Neutrophil (primary cell): ENCODE data around the gene AOPEP.

Source experiments
- H3K27ac ChIP-seq: fragments of 200-600 bp; sonication (generic); 2 replicates; pipeline ENCODE4 v1.5.1; 2016; ENCODE audit warnings: mild to moderate bottlenecking, moderate library complexity
- H3K27me3 ChIP-seq: fragments of 200-600 bp; sonication (generic); 2 replicates; pipeline ENCODE4 v1.6.0; 2016; ENCODE audit warnings: mild to moderate bottlenecking
- H3K36me3 ChIP-seq: fragments of 200-600 bp; sonication (generic); 2 replicates; pipeline ENCODE4 v1.5.1; 2017
- H3K4me1 ChIP-seq, 2 experiments: fragments of 200-600 bp in 1 of 2; sonication (generic) in 1 of 2; 1 replicate in 1 of 2; 2 replicates in 1 of 2; pipeline versions ENCODE4 v1.5.1 to v1.6.1; 2013 to 2016; ENCODE audit warnings: low read depth in 1 of 2, low read length in 1 of 2, mild to moderate bottlenecking in 1 of 2, moderate library complexity in 1 of 2; ENCODE audit not compliant: control insufficient read depth in 1 of 2, insufficient read depth in 1 of 2
- H3K4me3 ChIP-seq, 2 experiments: fragments of 200-600 bp in 1 of 2; sonication (generic) in 1 of 2; 1 replicate in 1 of 2; 2 replicates in 1 of 2; pipeline ENCODE4 v1.5.1; 2013 to 2016; ENCODE audit warnings: low read depth in 1 of 2, low read length in 1 of 2, mild to moderate bottlenecking in 1 of 2, moderate library complexity in 1 of 2
- H3K9me3 ChIP-seq: fragments of 200-600 bp; sonication (generic); 2 replicates; pipeline ENCODE4 v1.5.1; 2016
- CTCF ChIP-seq: fragments of 200-600 bp; sonication (generic); IDR thresholded peaks from 2 replicates; pipeline ENCODE4 v1.5.1; 2016; ENCODE audit warnings: antibody characterized with exemption

Gene AOPEP

GRCh38 chr9:94908583-94909249 is 182.2 kb downstream of the AOPEP start:
- H3K36me3 ChIP-seq, result no peaks in the 10 kb centered on the region
- peaks cover 0 to 3% of the 10 kb centered on the region in 2 experiments for H3K4me1 ChIP-seq
- no peak for TF ChIP-seq CTCF
- H3K9me3 ChIP-seq, result no peaks in the 10 kb centered on the region
- H3K27ac ChIP-seq, result no peak overlapping the region
- no peak overlapping the region for H3K4me3 ChIP-seq
- no peaks in the 10 kb centered on the region for H3K27me3 ChIP-seq

- Histone ChIP-seq H3K27me3 (no peaks in the 10 kb centered on the region), H3K27ac (no peak overlapping the region), H3K9me3 (no peaks in the 10 kb centered on the region), H3K36me3 (no peaks in the 10 kb centered on the region), H3K4me3 (no peak overlapping the region), H3K4me1 (peaks cover 0 to 3% of the 10 kb centered on the region in 2 experiments)
- no peak for TF ChIP-seq CTCF
Observed at GRCh38 chr9:94909250-94909894, 182.9 kb downstream of the AOPEP start.

- Histone ChIP-seq H3K9me3 (no peaks in the 10 kb centered on the region), H3K36me3 (no peaks in the 10 kb centered on the region), H3K4me1 (peaks cover 0 to 3% of the 10 kb centered on the region in 2 experiments), H3K4me3 (no peak overlapping the region), H3K27ac (no peak overlapping the region), H3K27me3 (no peaks in the 10 kb centered on the region)
- no peak for TF ChIP-seq CTCF
Observed at GRCh38 chr9:94909965-94910730, 183.6 kb downstream of the AOPEP start.

GRCh38 chr9:94911211-94911610 is 184.7 kb downstream of the AOPEP start:
- H3K4me1 ChIP-seq, result peaks cover 0 to 3% of the 10 kb centered on the region in 2 experiments

More at GRCh38 chr9:94911211-94911610, 184.7 kb downstream of the AOPEP start:
- TF ChIP-seq CTCF, result no peak
- Histone ChIP-seq H3K36me3 (no peaks in the 10 kb centered on the region), H3K27me3 (no peaks in the 10 kb centered on the region), H3K27ac (no peak overlapping the region), H3K4me3 (no peak overlapping the region), H3K9me3 (no peaks in the 10 kb centered on the region)
